ENCODE measurements around the gene COMT. TPM values are rescaled to one million over a fixed set of nuclear protein-coding genes. Genes with fewer than 3 reads are reported as not detected.

Gene COMT
- total and polyA plus RNA-seq, 9 of the 15 experiments (the other 6 are each of a cell fraction or from before 2014, with no cell fraction given), result 12.5 to 351 (median 155) TPM

GRCh38 chr22:19898831-19899567, 42.6 kb upstream of the COMT start:
- no peak for FAIRE-seq
- H3K9ac ChIP-seq (ENCODE audit: insufficient read depth in 1 of 2, low read depth in 2 of 2, low read length in 2 of 2), result peak overlapping the region in 1 of 2 experiments; percentile 49; a peak in 2 of 4 replicates
- H3K27me3 ChIP-seq (ENCODE audit: control insufficient read depth in 2 of 2, insufficient read depth in 2 of 2, low read length in 2 of 2), result no peaks in the 10 kb centered on the region
- H3K36me3 ChIP-seq (ENCODE audit: control insufficient read depth, insufficient read depth, low read length), result peaks cover 22% of the 10 kb centered on the region; the same call in 2 of the 3 replicates
- DNase-seq (ENCODE audit: extremely low read depth in 1 of 4, low spot score in 3 of 4), result no peak
- no peaks in the 10 kb centered on the region for H3K9me3 ChIP-seq (replicated peaks; ENCODE audit: control insufficient read depth, insufficient read depth, low read depth, low read length)
- peaks cover 13% of the 10 kb centered on the region for H4K20me1 ChIP-seq (replicated peaks; ENCODE audit: control insufficient read depth, insufficient read depth, low read length)
- intact Hi-C loops (cut with micrococcal nuclease), result no loop called here
- ChIA-PET CTCF (ENCODE audit: low intra/inter-chr PET ratio) (no interaction called here), POLR2A (interaction anchor here (0.6 to 11.2 kb wide), 13 partner anchors 10 to 1770 kb away, joined by 3 to 141 read pairs (median 3); no protein-coding TSS in a partner anchor)
- H3K27ac ChIP-seq (ENCODE audit: extremely low read depth, low read depth, low read length), result no peak overlapping the region
- peaks cover 2% of the 10 kb centered on the region for H3K9me1 ChIP-seq (ENCODE audit: control insufficient read depth, insufficient read depth, low read length)
- H3K79me2 ChIP-seq (ENCODE audit: control insufficient read depth, insufficient read depth, low read length), result no peaks in the 10 kb centered on the region
- H2AFZ ChIP-seq (ENCODE audit: low read depth, low read length), result no peak overlapping the region
- no TSS peak for BruUV-seq (replicated peaks)
- no peak overlapping the region for H3K4me2 ChIP-seq (ENCODE audit: insufficient read depth, low read length)
- TF ChIP-seq NFE2 (IDR thresholded peaks at IDR 0.05; ENCODE audit: low read depth) (0 out of 2 replicates have a peak, but pooled peaks have one; percentile 5), NONO (IDR thresholded peaks at IDR 0.05; ENCODE audit: low read depth in 2 of 2, low read length in 1 of 2) (0 out of 4 replicates have a peak, but pooled peaks of 1 of the 2 experiments have one; percentile 12), SETDB1 (IDR thresholded peaks at IDR 0.05; ENCODE audit: low read length) (peak; percentile 92), ARID2 (IDR thresholded peaks at IDR 0.05) (no peak), GATAD2A (IDR thresholded peaks at IDR 0.05) (no peak), MCM7 (IDR thresholded peaks at IDR 0.05) (no peak), HMGXB4 (CRISPR knock-in tag; IDR thresholded peaks at IDR 0.05) (peak; percentile 22; the same call in 1 of the 2 replicates), HMBOX1 (IDR thresholded peaks at IDR 0.05) (no peak), ZNF507 (tag; conservative IDR thresholded peaks at IDR 0.05) (no peak), BRF2 (IDR thresholded peaks at IDR 0.05; ENCODE audit: borderline replicate concordance, insufficient read depth, insufficient read length) (no peak), POLR3G (IDR thresholded peaks at IDR 0.05; ENCODE audit: extremely low read depth, insufficient read length, insufficient replicate concordance) (no peak), FOXA1 (IDR thresholded peaks at IDR 0.05; ENCODE audit: borderline replicate concordance) (no peak), HDAC6 (IDR thresholded peaks at IDR 0.05; ENCODE audit: low read depth, low read length) (peak; percentile 36; the same call in 1 of the 2 replicates), ZNF347 (CRISPR knock-in tag; IDR thresholded peaks at IDR 0.05; ENCODE audit: low read depth) (no peak), ELF2 (CRISPR knock-in tag; IDR thresholded peaks at IDR 0.05) (no peak), ATF2 (CRISPR knock-in tag; IDR thresholded peaks at IDR 0.05) (no peak), ILF3 (IDR thresholded peaks at IDR 0.05; ENCODE audit: borderline replicate concordance) (no peak)
- peaks cover 0 to 48% of the 10 kb centered on the region in 2 experiments; a peak in 2 of 5 replicates for H3K4me1 ChIP-seq (replicated peaks in 1 of 2; ENCODE audit: control insufficient read depth in 2 of 2, insufficient read depth in 2 of 2, low read length in 2 of 2)
- 58% methylated on average over 16 of the region's 16 CpGs for WGBS (ENCODE audit: insufficient coverage, low coverage, missing lambda C conversion rate)
- no peak for ATAC-seq
- no peak overlapping the region for H3K4me3 ChIP-seq
- in situ Hi-C loops (cut with MboI), result no loop called here
